Panc1 (cell line): ENCODE measurements around the gene PALB2. TPM values are rescaled to one million over a fixed set of nuclear protein-coding genes. Genes with fewer than 3 reads are reported as not detected.

Experiments used
- ATAC-seq: fragments of 200-7000 bp; cut with Tn5 transposase; 2 replicates; pipeline ENCODE4 v1.9.1; 2020; ENCODE audit warnings: mild to moderate bottlenecking, moderate library complexity
- BruUV-seq: library from RNA; stranded (reverse); fragments of 400-500 nt; replicated peaks from 2 replicates; lab custom pipeline; 2021; lab: Mats Ljungman, UMichigan
- CTCF ChIA-PET: fragments of 300-600 bp; sonication (Branson Sonifier 250); formaldehyde crosslinking; loops from one replicate; lab custom pipeline; 2022; ENCODE audit warnings: antibody characterized with exemption; lab: Charles Lee
- POLR2A ChIA-PET: fragments of 300-600 bp; sonication (Branson Sonifier 250); formaldehyde crosslinking; loops from one replicate; lab custom pipeline; 2022; ENCODE audit warnings: antibody characterized with exemption; lab: Charles Lee
- DNase-seq: peaks from one replicate; pipeline ENCODE4 v3.0.0-alpha.2; 2010; ENCODE audit warnings: low read depth, low spot score
- H3K27ac ChIP-seq: 2 replicates; pipeline ENCODE4 v1.5.1; 2011; ENCODE audit warnings: mild to moderate bottlenecking, low read length, inconsistent platforms
- H3K27me3 ChIP-seq: fragments of 200-500 bp; sonication (Bioruptor generic); 2 replicates; pipeline ENCODE4 v1.6.0; 2014; ENCODE audit warnings: low read length, inconsistent platforms; ENCODE audit not compliant: control insufficient read depth, insufficient read depth
- H3K36me3 ChIP-seq: fragments of 200-500 bp; sonication (Bioruptor generic); 2 replicates; pipeline ENCODE4 v1.5.1; 2014; ENCODE audit warnings: inconsistent platforms, mild to moderate bottlenecking, low read length, moderate library complexity; ENCODE audit not compliant: control insufficient read depth, insufficient read depth
- H3K4me1 ChIP-seq: 2 replicates; pipeline ENCODE4 v1.5.1; 2011; ENCODE audit warnings: inconsistent platforms, mild to moderate bottlenecking, low read length, moderate library complexity; ENCODE audit not compliant: control insufficient read depth, insufficient read depth
- H3K4me3 ChIP-seq, 2 experiments: 2 replicates each; pipeline ENCODE4 v1.5.1; 2011 to 2012; ENCODE audit warnings: low read depth in 2 of 2, low read length in 2 of 2, mild to moderate bottlenecking in 2 of 2, inconsistent platforms in 1 of 2, moderate library complexity in 1 of 2
- H3K9me3 ChIP-seq: fragments of 200-500 bp; sonication (Bioruptor generic); 2 replicates; pipeline ENCODE4 v1.5.1; 2014; ENCODE audit warnings: low read depth, mild to moderate bottlenecking, inconsistent platforms, low read length, moderate library complexity; ENCODE audit not compliant: control insufficient read depth, insufficient read depth
- CTCF ChIP-seq: fragments of 450-650 bp; IDR thresholded peaks from 2 replicates; pipeline ENCODE4 v1.5.1; 2017; ENCODE audit warnings: mild to moderate bottlenecking
- POLR2AphosphoS5 ChIP-seq: IDR thresholded peaks from 2 replicates; pipeline ENCODE4 v1.6.1; 2012; ENCODE audit warnings: mild to moderate bottlenecking, low read depth, low read length, moderate library complexity
- REST ChIP-seq, 2 experiments: IDR thresholded peaks; 2 replicates each; pipeline ENCODE4 v1.6.1; 2011 to 2012; ENCODE audit warnings: low read depth in 2 of 2, control low read depth in 1 of 2, low read length in 1 of 2, mild to moderate bottlenecking in 1 of 2, moderate library complexity in 1 of 2; ENCODE audit not compliant: insufficient read depth in 1 of 2
- SIN3A ChIP-seq: IDR thresholded peaks from 2 replicates; pipeline ENCODE4 v1.6.1; 2012; ENCODE audit warnings: low read depth, mild to moderate bottlenecking, low read length, moderate library complexity, borderline replicate concordance; ENCODE audit not compliant: insufficient read depth
- TCF7L2 ChIP-seq: IDR thresholded peaks from 2 replicates; pipeline ENCODE4 v1.6.1; 2011; ENCODE audit warnings: mild to moderate bottlenecking, low read depth, low read length, inconsistent platforms
- in situ Hi-C: cut with HindIII; loops from 2 replicates; pipeline ENCODE4 v1.10.0; 2016; ENCODE audit warnings: low sequenced_read_pairs, low pct_unique_long_range_greater_than_20kb
- intact Hi-C: fragments of 100-400 bp; cut with micrococcal nuclease; formaldehyde crosslinking; loops from one replicate; pipeline ENCODE4 v1.10.0; 2022; ENCODE audit not compliant: unreplicated experiment
- total RNA-seq: library from RNA; stranded (reverse); gene quantifications from one replicate; pipeline ENCODE4 v1.2.1, GENCODE V29; 2021; ENCODE audit not compliant: unreplicated experiment

The PALB2 gene
- total RNA-seq, 1 experiment from 2014 or later, result 21.7 TPM

- intact Hi-C loops (no loop called here), in situ Hi-C loops (no loop called here)
- Histone ChIP-seq H3K36me3 (peaks cover 12% of the 10 kb centered on the region), H3K4me3 (no peak overlapping the region), H3K27ac (no peak overlapping the region), H3K27me3 (no peaks in the 10 kb centered on the region), H3K4me1 (no peaks in the 10 kb centered on the region), H3K9me3 (no peaks in the 10 kb centered on the region)
- CTCF ChIA-PET, result interaction anchor here (1.1 kb wide), 1 partner anchor 17 kb away, joined by 7 read pairs; no protein-coding TSS in a partner anchor
- no peak for ATAC-seq
- no peak for TF ChIP-seq SIN3A
- no peak for TF ChIP-seq TCF7L2
- POLR2A ChIA-PET, result no interaction called here
- no peak for DNase-seq
- BruUV-seq, result no TSS peak
Observed at GRCh38 chr16:23579371-23579770, 61.7 kb downstream of the PALB2 start.

GRCh38 chr16:23578101-23578830 is 62.8 kb downstream of the PALB2 start:
- no peaks in the 10 kb centered on the region for H3K27me3 ChIP-seq
- H3K4me3 ChIP-seq, result no peak overlapping the region
- H3K36me3 ChIP-seq, result peaks cover 12% of the 10 kb centered on the region
- DNase-seq (no peak), ATAC-seq (no peak)
- TF ChIP-seq POLR2AphosphoS5 (no peak), SIN3A (no peak), CTCF (no peak), TCF7L2 (no peak), REST (IDR thresholded peaks at IDR 0.05; ENCODE audit: insufficient read depth in 1 of 2, low read depth in 2 of 2, low read length in 1 of 2) (no peak)
- H3K4me1 ChIP-seq, result no peaks in the 10 kb centered on the region
- no peak overlapping the region for H3K27ac ChIP-seq
- ChIA-PET POLR2A (interaction anchor here (0.6 kb wide), 1 partner anchor 57 kb away, joined by 3 read pairs; no protein-coding TSS in a partner anchor), CTCF (no interaction called here)
- no peaks in the 10 kb centered on the region for H3K9me3 ChIP-seq
- in situ Hi-C loops (no loop called here), intact Hi-C loops (no loop called here)
- BruUV-seq, result no TSS peak

- in situ Hi-C loops, result no loop called here
- Histone ChIP-seq H3K4me1 (no peaks in the 10 kb centered on the region), H3K27me3 (no peaks in the 10 kb centered on the region), H3K9me3 (no peaks in the 10 kb centered on the region), H3K36me3 (peaks cover 17% of the 10 kb centered on the region), H3K27ac (no peak overlapping the region), H3K4me3 (no peak overlapping the region)
- ATAC-seq (no peak; the same call in 1 of the 2 replicates), DNase-seq (no peak)
- ChIA-PET CTCF (no interaction called here), POLR2A (interaction anchor here (0.6 kb wide), 1 partner anchor 56 kb away, joined by 3 read pairs; no protein-coding TSS in a partner anchor)
- no peak for TF ChIP-seq REST (IDR thresholded peaks at IDR 0.05; ENCODE audit: insufficient read depth in 1 of 2, low read depth in 2 of 2, low read length in 1 of 2)
- TF ChIP-seq TCF7L2, result no peak
- TF ChIP-seq SIN3A, result no peak
- no peak for TF ChIP-seq POLR2AphosphoS5
- no peak for TF ChIP-seq CTCF
- no TSS peak for BruUV-seq
- intact Hi-C loops, result no loop called here
Observed at GRCh38 chr16:23577493-23577892, 63.6 kb downstream of the PALB2 start.
